PC-9 (cell line): Measurements from ENCODE around the gene PSMD2. TPM values are rescaled to one million over a fixed set of nuclear protein-coding genes. Genes with fewer than 3 reads are reported as not detected.

Source experiments
- BruUV-seq: library from RNA; stranded (reverse); fragments of 400-500 nt; replicated peaks from 2 replicates; lab custom pipeline; 2021; lab: Mats Ljungman, UMichigan
- CTCF ChIA-PET: fragments of 300-600 bp; sonication (Branson Sonifier 250); formaldehyde crosslinking; loops from one replicate; lab custom pipeline; 2022; ENCODE audit warnings: antibody characterized with exemption; lab: Charles Lee
- POLR2A ChIA-PET: fragments of 300-600 bp; sonication (Branson Sonifier 250); formaldehyde crosslinking; loops from one replicate; lab custom pipeline; 2022; ENCODE audit warnings: antibody characterized with exemption; ENCODE audit not compliant: unreplicated experiment; lab: Charles Lee
- DNase-seq, 2 experiments: peaks; one replicate each; pipeline versions ENCODE4 v3.0.0 to v3.0.0-alpha.2; 2015 to 2022; ENCODE audit warnings: mixed read lengths in 1 of 2
- H2AFZ ChIP-seq: fragments of 200-600 bp; sonication (generic); 2 replicates; pipeline ENCODE4 v1.8.1; 2017; ENCODE audit warnings: antibody characterized with exemption
- H3F3A ChIP-seq: fragments of 200-600 bp; sonication (generic); 2 replicates; pipeline ENCODE4 v1.8.1; 2017; ENCODE audit warnings: antibody characterized with exemption, mild to moderate bottlenecking, low read depth; ENCODE audit not compliant: insufficient read depth
- H3K27ac ChIP-seq: fragments of 200-600 bp; sonication (generic); 2 replicates; pipeline ENCODE4 v1.6.1; 2016; ENCODE audit warnings: mixed run types
- H3K27me3 ChIP-seq: fragments of 200-600 bp; sonication (generic); 2 replicates; pipeline ENCODE4 v1.6.1; 2016; ENCODE audit warnings: low read depth, mixed run types; ENCODE audit not compliant: insufficient read depth
- H3K36me3 ChIP-seq: fragments of 200-600 bp; sonication (generic); 2 replicates; pipeline ENCODE4 v1.6.1; 2016; ENCODE audit warnings: low read depth, mixed run types
- H3K4me1 ChIP-seq: fragments of 200-600 bp; sonication (generic); replicated peaks from 2 replicates; pipeline ENCODE4 v1.6.1; 2016; ENCODE audit warnings: mixed run types; ENCODE audit not compliant: insufficient read depth
- H3K4me2 ChIP-seq: fragments of 200-600 bp; sonication (generic); 2 replicates; pipeline ENCODE4 v1.6.1; 2017; ENCODE audit warnings: mixed run types
- H3K4me3 ChIP-seq: fragments of 200-600 bp; sonication (generic); 2 replicates; pipeline ENCODE4 v1.6.1; 2016; ENCODE audit warnings: mixed run types
- H3K79me2 ChIP-seq: fragments of 200-600 bp; sonication (generic); 2 replicates; pipeline ENCODE4 v1.6.1; 2017; ENCODE audit warnings: low read depth, mixed run types
- H3K9me2 ChIP-seq: fragments of 200-600 bp; sonication (generic); 2 replicates; pipeline ENCODE4 v1.8.1; 2017; ENCODE audit warnings: mild to moderate bottlenecking; ENCODE audit not compliant: insufficient read depth
- H3K9me3 ChIP-seq: fragments of 200-600 bp; sonication (generic); 2 replicates; pipeline ENCODE4 v1.8.1; 2016; ENCODE audit warnings: low read depth; ENCODE audit not compliant: insufficient read depth
- H4K20me1 ChIP-seq: fragments of 200-600 bp; sonication (generic); 2 replicates; pipeline ENCODE4 v1.8.1; 2017; ENCODE audit not compliant: insufficient read depth
- EZH2 ChIP-seq: fragments of 200-600 bp; sonication (generic); IDR thresholded peaks from 2 replicates; pipeline ENCODE4 v1.8.0; 2017; ENCODE audit warnings: antibody characterized with exemption, low read depth
- intact Hi-C: fragments of 100-400 bp; cut with micrococcal nuclease; formaldehyde crosslinking; loops from one replicate; pipeline ENCODE4 v1.10.0; 2022; ENCODE audit not compliant: unreplicated experiment
- total RNA-seq: library from RNA; stranded (reverse); gene quantifications from 2 replicates; pipeline ENCODE4 v1.2.3, GENCODE V29; 2021
- TF ChIP-seq, protein P1 (sequence below): fragments of 200-600 bp; sonication (generic); conservative IDR thresholded peaks from 2 replicates; pipeline ENCODE4 v1.6.1; 2017; ENCODE audit warnings: mixed run types, antibody characterized with exemption, mild to moderate bottlenecking, moderate library complexity

Gene PSMD2
- total RNA-seq, 1 experiment from 2014 or later = 788 TPM

DNA sequence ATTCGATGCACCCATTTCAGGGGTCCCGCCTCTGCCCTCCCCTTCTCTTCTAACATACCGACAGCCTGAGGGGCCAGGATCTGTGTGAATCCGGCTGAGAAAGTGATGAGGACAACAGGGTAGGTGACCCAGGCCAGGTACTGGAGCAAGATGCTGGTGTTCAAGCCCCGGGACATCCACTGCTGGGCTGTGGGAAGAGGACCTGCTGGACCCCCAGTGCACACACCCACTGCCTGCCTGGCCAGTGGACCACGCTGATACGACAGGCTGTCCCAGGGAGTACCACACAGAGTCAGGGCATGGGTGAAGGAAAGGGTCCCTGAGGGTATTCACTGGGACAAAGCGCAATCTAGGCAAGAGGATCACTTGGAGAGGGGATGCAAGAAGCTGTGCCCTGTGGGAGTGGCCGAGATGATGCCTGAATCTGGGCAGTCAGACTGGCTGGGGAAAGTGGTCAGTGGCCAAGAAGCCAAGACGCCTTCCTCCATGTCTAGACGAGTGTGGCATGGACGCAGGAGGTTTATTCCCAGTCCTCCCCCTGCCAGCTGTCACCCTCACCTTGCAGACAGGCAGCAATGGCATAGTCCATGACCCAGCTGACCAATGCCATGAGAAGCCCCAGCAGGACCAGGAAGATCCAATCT is 59.2 kb downstream of the PSMD2 start:
- Histone ChIP-seq H3K27ac (no peak overlapping the region), H4K20me1 (no peaks in the 10 kb centered on the region), H3K9me2 (no peaks in the 10 kb centered on the region), H3K27me3 (no peaks in the 10 kb centered on the region), H3K36me3 (no peaks in the 10 kb centered on the region), H3K79me2 (peaks cover 13% of the 10 kb centered on the region), H3K4me1 (peaks cover 11% of the 10 kb centered on the region), H3K4me3 (no peak overlapping the region), H3K9me3 (no peaks in the 10 kb centered on the region), H3K4me2 (no peak overlapping the region), H2AFZ (no peak overlapping the region), H3F3A (peaks cover 12% of the 10 kb centered on the region; the same call in 1 of the 2 replicates)
- intact Hi-C loops = no loop called here
- TF ChIP-seq, protein P1, sequence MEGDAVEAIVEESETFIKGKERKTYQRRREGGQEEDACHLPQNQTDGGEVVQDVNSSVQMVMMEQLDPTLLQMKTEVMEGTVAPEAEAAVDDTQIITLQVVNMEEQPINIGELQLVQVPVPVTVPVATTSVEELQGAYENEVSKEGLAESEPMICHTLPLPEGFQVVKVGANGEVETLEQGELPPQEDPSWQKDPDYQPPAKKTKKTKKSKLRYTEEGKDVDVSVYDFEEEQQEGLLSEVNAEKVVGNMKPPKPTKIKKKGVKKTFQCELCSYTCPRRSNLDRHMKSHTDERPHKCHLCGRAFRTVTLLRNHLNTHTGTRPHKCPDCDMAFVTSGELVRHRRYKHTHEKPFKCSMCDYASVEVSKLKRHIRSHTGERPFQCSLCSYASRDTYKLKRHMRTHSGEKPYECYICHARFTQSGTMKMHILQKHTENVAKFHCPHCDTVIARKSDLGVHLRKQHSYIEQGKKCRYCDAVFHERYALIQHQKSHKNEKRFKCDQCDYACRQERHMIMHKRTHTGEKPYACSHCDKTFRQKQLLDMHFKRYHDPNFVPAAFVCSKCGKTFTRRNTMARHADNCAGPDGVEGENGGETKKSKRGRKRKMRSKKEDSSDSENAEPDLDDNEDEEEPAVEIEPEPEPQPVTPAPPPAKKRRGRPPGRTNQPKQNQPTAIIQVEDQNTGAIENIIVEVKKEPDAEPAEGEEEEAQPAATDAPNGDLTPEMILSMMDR = no peak
- no peak for TF ChIP-seq EZH2
- CTCF ChIA-PET = no interaction called here
- POLR2A ChIA-PET = no interaction called here
- no peak for DNase-seq
- BruUV-seq = no TSS peak

Other genes starting within 250 kb of the PSMD2 start
- not detected in 2 replicates for gene HTR3C, start 246.2 kb upstream of the PSMD2 start, total RNA-seq
- gene HTR3E, start 202.2 kb upstream of the PSMD2 start, total RNA-seq = not detected in 2 replicates
- gene EIF2B5, start 163.9 kb upstream of the PSMD2 start, total RNA-seq = 45.7 and 54.1 TPM in 2 replicates
- gene DVL3, start 143.9 kb upstream of the PSMD2 start, total RNA-seq = 101 and 108 TPM in 2 replicates
- 586 and 606 TPM in 2 replicates for gene AP2M1, start 124.4 kb upstream of the PSMD2 start, total RNA-seq
- 98.8 and 137 TPM in 2 replicates for gene ABCF3, start 113.0 kb upstream of the PSMD2 start, total RNA-seq
- 0.53 and 0.76 TPM in 2 replicates for gene VWA5B2, start 69.7 kb upstream of the PSMD2 start, total RNA-seq
- gene ALG3, start 50.3 kb upstream of the PSMD2 start, total RNA-seq = 81.1 and 95.1 TPM in 2 replicates
- 11.7 and 12.1 TPM in 2 replicates for gene EEF1AKMT4, start 49.6 kb upstream of the PSMD2 start, total RNA-seq
- gene CAMK2N2, start 37.7 kb upstream of the PSMD2 start, total RNA-seq = 2.2 and 2.6 TPM in 2 replicates
- not detected in 2 replicates for gene ECE2, start 23.2 kb upstream of the PSMD2 start, total RNA-seq
- 657 and 721 TPM in 2 replicates for gene EIF4G1, start 15.4 kb downstream of the PSMD2 start, total RNA-seq
- 25.5 and 28.2 TPM in 2 replicates for gene FAM131A, start 38.4 kb downstream of the PSMD2 start, total RNA-seq
- gene CLCN2, start 62.4 kb downstream of the PSMD2 start, total RNA-seq = 27.1 and 33.0 TPM in 2 replicates
- gene POLR2H, start 62.5 kb downstream of the PSMD2 start, total RNA-seq = 153 and 167 TPM in 2 replicates
- not detected in 2 replicates for gene THPO, start 79.0 kb downstream of the PSMD2 start, total RNA-seq
- not detected in 2 replicates for gene CHRD, start 80.8 kb downstream of the PSMD2 start, total RNA-seq